Astrocyte (in vitro differentiated cells and primary cell): Measurements from ENCODE around the gene DHRS13. TPM values are rescaled to one million over a fixed set of nuclear protein-coding genes. Genes with fewer than 3 reads are reported as not detected.

Experiments used
- DNase-seq: peaks from one replicate; pipeline ENCODE4 v3.0.0-alpha.2; 2010; ENCODE audit warnings: low read depth
- FAIRE-seq: peaks from 2 replicates; lab custom pipeline; 2011; peaks lifted over from hg19 to GRCh38; lab: Jason Lieb, UNC
- H2AFZ ChIP-seq: 2 replicates; pipeline ENCODE4 v1.6.0; 2012; ENCODE audit warnings: low read depth, low read length, inconsistent platforms
- H3K27ac ChIP-seq: 2 replicates; pipeline ENCODE4 v1.5.1; 2011; ENCODE audit warnings: low read depth, low read length, inconsistent platforms
- H3K27me3 ChIP-seq: 2 replicates; pipeline ENCODE4 v1.6.0; 2011; ENCODE audit warnings: low read length, inconsistent platforms; ENCODE audit not compliant: insufficient read depth
- H3K36me3 ChIP-seq: 2 replicates; pipeline ENCODE4 v1.5.1; 2011; ENCODE audit warnings: low read length, inconsistent platforms; ENCODE audit not compliant: insufficient read depth
- H3K4me1 ChIP-seq: 2 replicates; pipeline ENCODE4 v1.5.1; 2011; ENCODE audit warnings: low read length, inconsistent platforms; ENCODE audit not compliant: insufficient read depth
- H3K4me2 ChIP-seq: 2 replicates; pipeline ENCODE4 v1.6.0; 2012; ENCODE audit warnings: low read length, inconsistent platforms
- H3K4me3 ChIP-seq: 2 replicates; pipeline ENCODE4 v1.5.1; 2011; ENCODE audit warnings: low read depth, mild to moderate bottlenecking, low read length, inconsistent platforms; ENCODE audit not compliant: insufficient read depth
- H3K79me2 ChIP-seq: 2 replicates; pipeline ENCODE4 v1.6.0; 2012; ENCODE audit warnings: mild to moderate bottlenecking, low read length, inconsistent platforms; ENCODE audit not compliant: insufficient read depth
- H3K9ac ChIP-seq: 2 replicates; pipeline ENCODE4 v1.6.0; 2012; ENCODE audit warnings: mild to moderate bottlenecking, low read length, inconsistent platforms
- H3K9me3 ChIP-seq: 2 replicates; pipeline ENCODE4 v1.5.1; 2012; ENCODE audit warnings: low read depth, mild to moderate bottlenecking, low read length, inconsistent platforms; ENCODE audit not compliant: insufficient read depth
- H4K20me1 ChIP-seq: 2 replicates; pipeline ENCODE4 v1.6.0; 2012; ENCODE audit warnings: low read length, inconsistent platforms; ENCODE audit not compliant: insufficient read depth
- H3K27ac Mint-ChIP-seq: one replicate; pipeline ENCODE4 v1.8.0; 2021; ENCODE audit warnings: mild to moderate bottlenecking, mixed read lengths; ENCODE audit not compliant: unreplicated experiment
- H3K27me3 Mint-ChIP-seq: one replicate; pipeline ENCODE4 v1.8.0; 2021; ENCODE audit warnings: low read depth, mixed read lengths; ENCODE audit not compliant: unreplicated experiment
- H3K36me3 Mint-ChIP-seq: one replicate; pipeline ENCODE4 v1.8.0; 2021; ENCODE audit warnings: low read depth, mixed read lengths; ENCODE audit not compliant: unreplicated experiment
- H3K4me1 Mint-ChIP-seq: one replicate; pipeline ENCODE4 v1.8.0; 2021; ENCODE audit warnings: low read depth, mixed read lengths; ENCODE audit not compliant: unreplicated experiment
- H3K4me3 Mint-ChIP-seq: one replicate; pipeline ENCODE4 v1.8.0; 2021; ENCODE audit warnings: mild to moderate bottlenecking, moderate library complexity, mixed read lengths; ENCODE audit not compliant: unreplicated experiment
- H3K9me3 Mint-ChIP-seq: one replicate; pipeline ENCODE4 v1.8.0; 2021; ENCODE audit warnings: mild to moderate bottlenecking, mixed read lengths; ENCODE audit not compliant: unreplicated experiment
- CTCF ChIP-seq: IDR thresholded peaks from 2 replicates; pipeline ENCODE4 v1.5.1; 2011; ENCODE audit warnings: low read depth, mild to moderate bottlenecking, inconsistent platforms, low read length, moderate library complexity; ENCODE audit not compliant: insufficient read depth
- EZH2 ChIP-seq: IDR thresholded peaks from 2 replicates; pipeline ENCODE4 v1.6.1; 2012; ENCODE audit warnings: mild to moderate bottlenecking, low read length, inconsistent platforms; ENCODE audit not compliant: insufficient read depth
- total RNA-seq: library from RNA; stranded (reverse); gene quantifications from 2 replicates; pipeline ENCODE4 v1.2.1, GENCODE V29; 2021

The DHRS13 gene
- total RNA-seq, 1 donor from 2014 or later = 4.3 TPM

- Histone ChIP-seq H2AFZ (peak overlapping the region; percentile 98), H3K9ac (peak overlapping the region; percentile 93), H3K79me2 (peaks cover 17% of the 10 kb centered on the region), H3K4me3 (peak overlapping the region; percentile 89), H3K4me2 (peak overlapping the region; percentile 92), H3K27me3 (no peaks in the 10 kb centered on the region), H3K27ac (peak overlapping the region; percentile 68), H3K36me3 (peaks cover 10% of the 10 kb centered on the region), H4K20me1 (no peaks in the 10 kb centered on the region), H3K9me3 (no peaks in the 10 kb centered on the region), H3K4me1 (peaks cover 5% of the 10 kb centered on the region)
- peak overlapping the region; percentile 91 for H3K27ac Mint-ChIP-seq
- DNase-seq (no peak), FAIRE-seq (no peak)
- peaks cover 15% of the 10 kb centered on the region for H3K36me3 Mint-ChIP-seq
- no peaks in the 10 kb centered on the region for H3K4me1 Mint-ChIP-seq
- H3K4me3 Mint-ChIP-seq = peak overlapping the region; percentile 95
- H3K27me3 Mint-ChIP-seq = no peaks in the 10 kb centered on the region
- TF ChIP-seq EZH2 = no peak
- no peak for TF ChIP-seq CTCF
- no peaks in the 10 kb centered on the region for H3K9me3 Mint-ChIP-seq
Observed at GRCh38 chr17:28855336-28855679, 47.6 kb downstream of the DHRS13 start.

GRCh38 chr17:28854457-28855335 is 48.2 kb downstream of the DHRS13 start, which contains the start of gene ERAL1:
Gene ERAL1, plus strand, starts transcription at chr17:28855016. Its CDS starts 19 bp downstream, at chr17:28855035.
- no peak for TF ChIP-seq CTCF
- no peak for TF ChIP-seq EZH2
- H3K4me1 Mint-ChIP-seq = no peaks in the 10 kb centered on the region
- peaks cover 15% of the 10 kb centered on the region for H3K36me3 Mint-ChIP-seq
- H3K4me3 Mint-ChIP-seq = peak within 1 kb of the TSS; percentile 95
- peak within 1 kb of the TSS; percentile 89 for H3K4me3 ChIP-seq
- H3K9me3 ChIP-seq = no peaks in the 10 kb centered on the region
- H3K27ac ChIP-seq = peak within 1 kb of the TSS; percentile 68
- no peaks in the 10 kb centered on the region for H3K9me3 Mint-ChIP-seq
- peaks cover 9% of the 10 kb centered on the region for H3K36me3 ChIP-seq
- H2AFZ ChIP-seq = peak within 1 kb of the TSS; percentile 98
- no peaks in the 10 kb centered on the region for H3K27me3 Mint-ChIP-seq
- H3K4me1 ChIP-seq = peaks cover 5% of the 10 kb centered on the region
- peak within 1 kb of the TSS; percentile 92 for H3K4me2 ChIP-seq
- H3K79me2 ChIP-seq = peaks cover 17% of the 10 kb centered on the region
- FAIRE-seq = no peak
- H4K20me1 ChIP-seq = no peaks in the 10 kb centered on the region
- H3K27ac Mint-ChIP-seq = peak within 1 kb of the TSS; percentile 91
- H3K27me3 ChIP-seq = no peaks in the 10 kb centered on the region
- peak; percentile 78 for DNase-seq
- H3K9ac ChIP-seq = peak within 1 kb of the TSS; percentile 93

- Histone ChIP-seq H3K9me3 (no peaks in the 10 kb centered on the region), H3K9ac (no peak overlapping the region), H3K4me3 (no peak overlapping the region), H4K20me1 (no peaks in the 10 kb centered on the region), H3K36me3 (peaks cover 2% of the 10 kb centered on the region), H3K27me3 (no peaks in the 10 kb centered on the region), H3K4me2 (no peak overlapping the region), H3K27ac (no peak overlapping the region), H2AFZ (no peak overlapping the region), H3K79me2 (peaks cover 17% of the 10 kb centered on the region), H3K4me1 (peaks cover 5% of the 10 kb centered on the region)
- DNase-seq (no peak), FAIRE-seq (no peak)
- Mint-ChIP-seq H3K36me3 (peaks cover 9% of the 10 kb centered on the region), H3K4me1 (no peaks in the 10 kb centered on the region), H3K9me3 (no peaks in the 10 kb centered on the region), H3K27me3 (no peaks in the 10 kb centered on the region), H3K27ac (no peak overlapping the region), H3K4me3 (no peak overlapping the region)
- no peak for TF ChIP-seq CTCF
- no peak for TF ChIP-seq EZH2
Observed at GRCh38 chr17:28853295-28853694, 49.6 kb downstream of the DHRS13 start.
